Fibroblast of lung (primary cell): ENCODE results near the gene TUBB4B.

Experiments used
- CTCF ChIP-seq, 2 donors: IDR thresholded peaks in 1 of 2; conservative IDR thresholded peaks in 1 of 2; 1 replicate in 1 of 2; 2 replicates in 1 of 2; pipeline ENCODE4 v1.5.1; 2011 to 2012; ENCODE audit warnings: low read length in 2 of 2, control low read depth in 1 of 2, inconsistent platforms in 1 of 2, low read depth in 1 of 2, mild to moderate bottlenecking in 1 of 2
- EZH2 ChIP-seq: IDR thresholded peaks from 2 replicates; pipeline ENCODE4 v1.5.1; 2012; ENCODE audit warnings: low read length, control low read depth, mild to moderate bottlenecking; ENCODE audit errors: missing control alignments

- TF ChIP-seq CTCF (conservative IDR thresholded peaks at IDR 0.05 in 1 of 2, IDR thresholded peaks at IDR 0.05 in 1 of 2; ENCODE audit: low read depth in 1 of 2, low read length in 2 of 2) (no peak), EZH2 (no peak)
These were observed 6.2 kb downstream of the TUBB4B start for GRCh38 chr9:137247135-137247915.
